T-helper 22 cell (primary cell): Measurements from ENCODE around the gene LYPD8.

Experiments
- DNase-seq: peaks from one replicate; pipeline ENCODE4 v3.0.0-alpha.2; 2020; ENCODE audit warnings: low read depth

The LYPD8 gene

GRCh38 chr1:248697907-248698306, 57.7 kb downstream of the LYPD8 start:
- DNase-seq = no peak

- no peak for DNase-seq
Measured at GRCh38 chr1:248696774-248697173, 58.8 kb downstream of the LYPD8 start.

- no peak for DNase-seq
Measured at GRCh38 chr1:248696261-248696660, 59.3 kb downstream of the LYPD8 start.

GRCh38 chr1:248695451-248696132, 60.0 kb downstream of the LYPD8 start:
- no peak for DNase-seq

- DNase-seq = no peak
Measured at GRCh38 chr1:248691567-248692155, 63.9 kb downstream of the LYPD8 start.
